MM.1S (cell line): Measurements from ENCODE around the gene GAS7.

Source experiments
- DNase-seq: peaks from one replicate; pipeline ENCODE4 v3.0.0-alpha.2; 2015
- H2AFZ ChIP-seq: fragments of 300-600 bp; sonication (generic); 2 replicates; pipeline ENCODE4 v1.6.0; 2016; ENCODE audit warnings: antibody characterized with exemption, low read length
- H3F3A ChIP-seq: fragments of 300-600 bp; sonication (generic); 2 replicates; pipeline ENCODE4 v1.6.1; 2016; ENCODE audit warnings: mild to moderate bottlenecking, antibody characterized with exemption, low read length, moderate library complexity, mixed read lengths; ENCODE audit not compliant: insufficient read depth
- H3K27ac ChIP-seq: fragments of 300-600 bp; sonication (generic); 2 replicates; pipeline ENCODE4 v1.5.1; 2016; ENCODE audit warnings: mild to moderate bottlenecking, low read length
- H3K27me3 ChIP-seq: fragments of 300-600 bp; sonication (generic); replicated peaks from 2 replicates; pipeline ENCODE4 v1.6.0; 2016; ENCODE audit warnings: low read length; ENCODE audit not compliant: insufficient read depth
- H3K36me3 ChIP-seq: fragments of 300-600 bp; sonication (generic); replicated peaks from 2 replicates; pipeline ENCODE4 v1.6.1; 2016; ENCODE audit warnings: mild to moderate bottlenecking, low read length, mixed read lengths; ENCODE audit not compliant: insufficient read depth
- H3K4me1 ChIP-seq: fragments of 300-600 bp; sonication (generic); 2 replicates; pipeline ENCODE4 v1.6.1; 2016; ENCODE audit warnings: low read length, mixed read lengths
- H3K4me2 ChIP-seq: fragments of 300-600 bp; sonication (generic); 2 replicates; pipeline ENCODE4 v1.6.0; 2016; ENCODE audit warnings: low read depth, low read length
- H3K4me3 ChIP-seq: fragments of 300-600 bp; sonication (generic); 2 replicates; pipeline ENCODE4 v1.5.1; 2016; ENCODE audit warnings: low read length, mixed read lengths
- H3K79me2 ChIP-seq: fragments of 300-600 bp; sonication (generic); 2 replicates; pipeline ENCODE4 v1.6.1; 2016; ENCODE audit warnings: mixed run types, low read length, mixed read lengths
- H3K9ac ChIP-seq: fragments of 300-600 bp; sonication (generic); 2 replicates; pipeline ENCODE4 v1.6.1; 2016; ENCODE audit warnings: low read length, mixed read lengths
- H3K9me2 ChIP-seq: fragments of 300-600 bp; sonication (generic); replicated peaks from 2 replicates; pipeline ENCODE4 v1.6.1; 2016; ENCODE audit warnings: mild to moderate bottlenecking, low read length, mixed read lengths; ENCODE audit not compliant: insufficient read depth
- H3K9me3 ChIP-seq: fragments of 300-600 bp; sonication (generic); replicated peaks from 2 replicates; pipeline ENCODE4 v1.6.1; 2016; ENCODE audit warnings: mild to moderate bottlenecking, low read length, mixed read lengths; ENCODE audit not compliant: insufficient read depth
- H4K20me1 ChIP-seq: fragments of 300-600 bp; sonication (generic); 2 replicates; pipeline ENCODE4 v1.6.1; 2016; ENCODE audit warnings: mild to moderate bottlenecking, low read length, moderate library complexity, mixed read lengths; ENCODE audit not compliant: insufficient read depth
- CTCF ChIP-seq: fragments of 300-600 bp; sonication (generic); IDR thresholded peaks from 2 replicates; pipeline ENCODE4 v1.5.1; 2016; ENCODE audit warnings: antibody characterized with exemption, low read length, mixed read lengths
- EZH2 ChIP-seq: fragments of 300-600 bp; sonication (generic); optimal IDR thresholded peaks from 2 replicates; pipeline ENCODE3; 2017; ENCODE audit warnings: low read depth, mild to moderate bottlenecking, antibody characterized with exemption, low read length, mixed read lengths
- EZH2phosphoT487 ChIP-seq: fragments of 300-600 bp; sonication (generic); IDR thresholded peaks from 2 replicates; pipeline ENCODE4 v1.6.1; 2018; ENCODE audit warnings: antibody characterized with exemption, low read length

The GAS7 gene

GRCh38 chr17:10156948-10157607 is 41.3 kb downstream of the GAS7 start:
- H3K36me3 ChIP-seq = no peaks in the 10 kb centered on the region
- no peaks in the 10 kb centered on the region for H3K4me1 ChIP-seq
- no peak for DNase-seq
- no peak overlapping the region for H3K27ac ChIP-seq
- no peaks in the 10 kb centered on the region for H3K79me2 ChIP-seq
- H3K9me3 ChIP-seq = no peaks in the 10 kb centered on the region
- H3K4me3 ChIP-seq = no peak overlapping the region
- no peaks in the 10 kb centered on the region for H3F3A ChIP-seq
- H3K27me3 ChIP-seq = no peaks in the 10 kb centered on the region
- no peak overlapping the region for H3K4me2 ChIP-seq
- no peaks in the 10 kb centered on the region for H3K9me2 ChIP-seq
- TF ChIP-seq EZH2phosphoT487 (no peak), CTCF (no peak), EZH2 (no peak)
- H3K9ac ChIP-seq = no peak overlapping the region
- H4K20me1 ChIP-seq = no peaks in the 10 kb centered on the region
- H2AFZ ChIP-seq = no peak overlapping the region

- no peaks in the 10 kb centered on the region for H3F3A ChIP-seq
- TF ChIP-seq CTCF = no peak
- no peak for TF ChIP-seq EZH2phosphoT487
- TF ChIP-seq EZH2 = no peak
- no peaks in the 10 kb centered on the region for H3K9me3 ChIP-seq
- no peaks in the 10 kb centered on the region for H3K79me2 ChIP-seq
- no peak overlapping the region for H2AFZ ChIP-seq
- H3K4me1 ChIP-seq = no peaks in the 10 kb centered on the region
- no peak overlapping the region for H3K9ac ChIP-seq
- H3K27ac ChIP-seq = no peak overlapping the region
- no peak for DNase-seq
- H3K4me2 ChIP-seq = no peak overlapping the region
- H3K4me3 ChIP-seq = no peak overlapping the region
- H4K20me1 ChIP-seq = no peaks in the 10 kb centered on the region
- H3K27me3 ChIP-seq = no peaks in the 10 kb centered on the region
- no peaks in the 10 kb centered on the region for H3K9me2 ChIP-seq
- no peaks in the 10 kb centered on the region for H3K36me3 ChIP-seq
Measured at GRCh38 chr17:10156599-10156947, 41.8 kb downstream of the GAS7 start.

GRCh38 chr17:10156077-10156435 is 42.4 kb downstream of the GAS7 start:
- Histone ChIP-seq H3K9me2 (no peaks in the 10 kb centered on the region), H3K27ac (no peak overlapping the region), H3K27me3 (no peaks in the 10 kb centered on the region), H3K4me1 (no peaks in the 10 kb centered on the region), H4K20me1 (no peaks in the 10 kb centered on the region), H3K4me3 (no peak overlapping the region), H3K36me3 (no peaks in the 10 kb centered on the region), H3K9me3 (no peaks in the 10 kb centered on the region), H3K9ac (no peak overlapping the region), H3F3A (no peaks in the 10 kb centered on the region), H2AFZ (no peak overlapping the region), H3K4me2 (no peak overlapping the region), H3K79me2 (no peaks in the 10 kb centered on the region)
- DNase-seq = no peak
- TF ChIP-seq EZH2phosphoT487 (no peak), EZH2 (no peak), CTCF (no peak)
